Fibroblast of pulmonary artery (primary cell): ENCODE data around the gene MEIS2.

Experiments used
- DNase-seq: peaks from one replicate; pipeline ENCODE4 v3.0.0-alpha.2; 2010; ENCODE audit warnings: low read depth
- H3K4me3 ChIP-seq: replicated peaks from 2 replicates; pipeline ENCODE4 v1.5.1; 2011; ENCODE audit warnings: low read depth, mild to moderate bottlenecking, control low read depth, low read length, moderate library complexity
- TF ChIP-seq, protein P1 (sequence below): IDR thresholded peaks from 2 replicates; pipeline ENCODE4 v1.5.1; 2011; ENCODE audit warnings: mild to moderate bottlenecking, control low read depth, low read length, inconsistent platforms; ENCODE audit errors: missing control alignments

MEIS2 gene

DNA sequence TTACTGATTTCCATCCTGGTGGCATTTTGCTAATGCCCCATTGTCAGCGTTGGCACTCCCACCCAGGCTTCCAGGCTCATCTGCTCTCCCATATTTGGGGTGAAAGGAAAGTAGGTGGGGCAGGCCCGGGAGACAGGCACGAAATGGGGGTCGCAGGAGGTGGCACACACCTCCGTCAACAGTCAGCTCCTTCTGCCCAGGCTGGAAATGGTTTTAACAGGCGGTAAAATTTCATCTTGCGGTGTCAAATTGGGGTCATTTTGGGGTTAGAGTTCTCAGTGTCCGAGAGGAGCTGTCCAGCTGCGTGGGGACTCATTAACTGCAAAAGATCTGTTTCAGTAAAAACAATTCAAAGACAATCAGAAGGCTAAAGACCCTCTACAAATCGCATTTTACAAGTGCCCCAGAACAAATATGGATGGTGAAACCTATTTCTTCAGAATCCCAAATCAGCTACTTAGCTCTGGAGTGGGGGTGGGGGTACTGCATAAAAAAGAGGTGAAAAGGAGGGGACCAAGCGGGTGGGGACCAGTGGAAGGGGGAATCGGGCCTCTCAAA lies 4.2 kb upstream of the MEIS2 start:
- TF ChIP-seq, protein P1, sequence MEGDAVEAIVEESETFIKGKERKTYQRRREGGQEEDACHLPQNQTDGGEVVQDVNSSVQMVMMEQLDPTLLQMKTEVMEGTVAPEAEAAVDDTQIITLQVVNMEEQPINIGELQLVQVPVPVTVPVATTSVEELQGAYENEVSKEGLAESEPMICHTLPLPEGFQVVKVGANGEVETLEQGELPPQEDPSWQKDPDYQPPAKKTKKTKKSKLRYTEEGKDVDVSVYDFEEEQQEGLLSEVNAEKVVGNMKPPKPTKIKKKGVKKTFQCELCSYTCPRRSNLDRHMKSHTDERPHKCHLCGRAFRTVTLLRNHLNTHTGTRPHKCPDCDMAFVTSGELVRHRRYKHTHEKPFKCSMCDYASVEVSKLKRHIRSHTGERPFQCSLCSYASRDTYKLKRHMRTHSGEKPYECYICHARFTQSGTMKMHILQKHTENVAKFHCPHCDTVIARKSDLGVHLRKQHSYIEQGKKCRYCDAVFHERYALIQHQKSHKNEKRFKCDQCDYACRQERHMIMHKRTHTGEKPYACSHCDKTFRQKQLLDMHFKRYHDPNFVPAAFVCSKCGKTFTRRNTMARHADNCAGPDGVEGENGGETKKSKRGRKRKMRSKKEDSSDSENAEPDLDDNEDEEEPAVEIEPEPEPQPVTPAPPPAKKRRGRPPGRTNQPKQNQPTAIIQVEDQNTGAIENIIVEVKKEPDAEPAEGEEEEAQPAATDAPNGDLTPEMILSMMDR, result no peak
- no peak for DNase-seq
- peak overlapping the region; percentile 86 for H3K4me3 ChIP-seq

- peak overlapping the region; percentile 86 for H3K4me3 ChIP-seq
- TF ChIP-seq, protein P1, result no peak
- no peak for DNase-seq
These were observed 3.4 kb upstream of the MEIS2 start for GRCh38 chr15:37103475-37104423.

DNA sequence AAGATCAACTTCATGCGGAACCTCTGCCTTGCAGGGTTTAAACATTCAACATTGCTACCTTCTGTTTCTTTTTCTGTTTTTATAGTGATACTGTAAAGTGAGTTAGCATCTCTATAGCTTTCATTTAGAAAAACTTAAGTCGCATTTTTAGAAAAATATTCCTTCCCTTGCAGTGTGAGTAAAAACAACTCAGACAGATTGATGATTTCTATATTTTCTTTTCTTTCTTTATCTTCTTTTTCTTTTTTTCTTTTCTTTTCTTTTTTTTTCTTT lies 2.8 kb upstream of the MEIS2 start:
- peak overlapping the region; percentile 86 for H3K4me3 ChIP-seq
- TF ChIP-seq, protein P1, result no peak

DNA sequence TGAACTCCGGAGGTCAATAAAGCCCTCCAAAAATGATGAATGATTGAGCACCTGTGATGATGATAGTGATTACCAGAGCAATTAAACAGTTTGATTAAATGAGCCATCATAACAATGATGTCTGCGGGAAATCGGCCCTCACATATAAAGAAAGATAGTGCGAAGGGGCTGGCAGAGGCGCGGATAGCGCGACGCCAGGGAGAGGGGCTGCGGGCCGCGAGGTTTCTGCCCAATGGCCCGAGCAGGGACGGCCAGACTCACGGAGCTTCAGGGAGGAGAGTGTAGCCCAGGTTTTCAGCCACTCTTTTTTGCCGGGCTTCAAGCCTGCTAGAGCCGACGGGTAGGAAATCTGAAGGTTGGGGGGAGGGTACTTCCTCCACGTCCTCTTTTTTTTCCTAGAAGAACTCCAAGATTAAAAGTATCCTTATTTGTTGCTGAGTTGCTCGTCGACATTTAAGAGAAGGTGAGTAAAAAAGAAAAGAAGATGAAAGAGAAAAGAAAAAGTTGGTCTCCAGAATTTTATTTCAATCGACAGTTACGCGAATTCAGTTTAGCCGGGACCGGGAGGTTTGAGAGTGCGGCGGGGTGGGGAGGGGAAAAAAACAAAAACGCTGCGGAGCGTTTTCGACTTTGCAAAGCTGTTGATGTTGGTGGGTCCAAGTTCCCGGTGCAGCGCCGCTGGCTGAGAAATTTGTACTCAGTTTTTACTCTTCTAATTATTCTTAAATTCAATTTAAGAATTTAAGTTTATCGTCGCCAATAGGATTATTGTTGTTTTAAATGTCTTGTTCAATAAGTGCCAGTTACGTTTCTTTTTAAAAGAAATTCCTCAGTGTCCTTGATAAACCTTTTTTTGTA lies 2.2 kb upstream of the MEIS2 start:
- TF ChIP-seq, protein P1, result no peak
- peak overlapping the region; percentile 86 for H3K4me3 ChIP-seq
- no peak for DNase-seq

More for the DNA sequence above, 2.8 kb upstream of the MEIS2 start:
- no peak for DNase-seq

- peak overlapping the region; percentile 86 for H3K4me3 ChIP-seq
- peak; percentile 84 for DNase-seq
- TF ChIP-seq, protein P1, result no peak
These were observed 1.6 kb upstream of the MEIS2 start for GRCh38 chr15:37101980-37102304.

GRCh38 chr15:37100966-37101215 lies 542 bp upstream of the MEIS2 start:
- H3K4me3 ChIP-seq, result peak overlapping the region; percentile 86
- no peak for DNase-seq
- TF ChIP-seq, protein P1, result no peak
